ENCODE measurements around the gene MCCD1.

The MCCD1 gene

GRCh38 chr6:31513456-31514165, 15.2 kb upstream of the MCCD1 start:
- DNase-seq: no peak

GRCh38 chr6:31521835-31522234, 6.9 kb upstream of the MCCD1 start:
- no peak for DNase-seq

- no peak for DNase-seq
Observed at GRCh38 chr6:31525553-31525931, 3.2 kb upstream of the MCCD1 start.

- no peak for DNase-seq
Observed at GRCh38 chr6:31525932-31526591, 2.7 kb upstream of the MCCD1 start.

- no peak for DNase-seq
Observed at GRCh38 chr6:31528307-31528777, 420 bp upstream of the MCCD1 start.

- no peak for DNase-seq
Observed at GRCh38 chr6:31529329-31530150, 778 bp downstream of the MCCD1 start.

GRCh38 chr6:31530659-31531058, 1.9 kb downstream of the MCCD1 start:
- no peak for DNase-seq

- no peak for DNase-seq
Observed at GRCh38 chr6:31531162-31531561, 2.4 kb downstream of the MCCD1 start.

- DNase-seq: no peak
Observed at GRCh38 chr6:31531771-31532643, 3.2 kb downstream of the MCCD1 start.

GRCh38 chr6:31532644-31533454, 4.1 kb downstream of the MCCD1 start:
- DNase-seq: no peak

- no peak for DNase-seq
Observed at GRCh38 chr6:31533455-31533841, 4.7 kb downstream of the MCCD1 start.

- DNase-seq: no peak
Observed at GRCh38 chr6:31534011-31534410, 5.2 kb downstream of the MCCD1 start.

- DNase-seq: no peak
Observed at GRCh38 chr6:31534521-31535040, 5.8 kb downstream of the MCCD1 start.

- DNase-seq: no peak
Observed at GRCh38 chr6:31535538-31536324, 7.0 kb downstream of the MCCD1 start.

- peak in 1 of 2 donors; percentile 41 for DNase-seq
Observed at GRCh38 chr6:31538805-31539400, 10.1 kb downstream of the MCCD1 start.

GRCh38 chr6:31540640-31541039, 11.9 kb downstream of the MCCD1 start:
- DNase-seq: no peak

GRCh38 chr6:31541059-31541657, 12.4 kb downstream of the MCCD1 start:
- DNase-seq: peak; percentile 70 to 84

GRCh38 chr6:31541658-31542521, 13.1 kb downstream of the MCCD1 start, which contains the start of gene DDX39B:
Gene DDX39B (minus strand): TSS chr6:31542003. CDS start chr6:31540532, 1,471 bp downstream.
- peak; percentile 96 for DNase-seq

- no peak for DNase-seq
Observed at GRCh38 chr6:31543639-31544038, 14.9 kb downstream of the MCCD1 start.
